ENCODE data around the gene ANKEF1. TPM values are rescaled to one million over a fixed set of nuclear protein-coding genes. Genes with fewer than 3 reads are reported as not detected.

ANKEF1 gene
- polyA plus RNA-seq, 1 donor (not counting 4 experiments of a cell fraction or from before 2014, with no cell fraction given) = 12.4 TPM

GRCh38 chr20:10094566-10095173, 59.9 kb downstream of the ANKEF1 start:
- Histone ChIP-seq H2AFZ (ENCODE audit: control insufficient read depth, low read length) (no peak overlapping the region), H3K27me3 (ENCODE audit: control insufficient read depth, extremely low read depth, insufficient read depth, low read length) (no peaks in the 10 kb centered on the region), H3K27ac (ENCODE audit: control insufficient read depth, insufficient read depth, low read length) (no peak overlapping the region), H3K4me3 (ENCODE audit: control insufficient read depth in 2 of 3, extremely low read depth in 1 of 3, insufficient read depth in 2 of 3, low read depth in 1 of 3, low read length in 3 of 3) (no peak overlapping the region), H3K9me1 (ENCODE audit: control insufficient read depth, extremely low read depth, insufficient read depth, low read length) (peaks cover 3% of the 10 kb centered on the region), H3K9me3 (ENCODE audit: control insufficient read depth, low read depth, low read length) (no peaks in the 10 kb centered on the region), H3K36me3 (ENCODE audit: control insufficient read depth in 2 of 2, extremely low read depth in 1 of 2, insufficient read depth in 2 of 2, low read length in 2 of 2) (no peaks in the 10 kb centered on the region), H3K4me2 (ENCODE audit: control insufficient read depth, extremely low read depth, insufficient read depth, low read depth, low read length) (no peak overlapping the region), H3K4me1 (ENCODE audit: control insufficient read depth, extremely low read depth, insufficient read depth, low read length) (peaks cover 28% of the 10 kb centered on the region), H4K20me1 (ENCODE audit: control insufficient read depth, extremely low read depth, insufficient read depth, low read length) (no peaks in the 10 kb centered on the region), H3K79me2 (ENCODE audit: control insufficient read depth, insufficient read depth, low read length) (no peaks in the 10 kb centered on the region), H3K9ac (ENCODE audit: control insufficient read depth, extremely low read depth, insufficient read depth, low read length) (no peak overlapping the region)
- dilution Hi-C loops (cut with MboI; ENCODE audit: extremely low pct_ligation_motif_present, low sequenced_read_pairs) = loop anchor here (25.0 kb wide), 1 partner anchor 107 kb away; no protein-coding TSS in a partner anchor
- DNase-seq (ENCODE audit: low read depth, low spot score) (no peak), FAIRE-seq (no peak)
- TF ChIP-seq CTCF (optimal IDR thresholded peaks at IDR 0.05 in 1 of 3, IDR thresholded peaks at IDR 0.05 in 1 of 3, conservative IDR thresholded peaks at IDR 0.05 in 1 of 3; ENCODE audit: extremely low read depth in 1 of 3, insufficient read depth in 2 of 3, low read length in 3 of 3) (no peak), EZH2 (IDR thresholded peaks at IDR 0.05; ENCODE audit: low read length) (no peak)

GRCh38 chr20:10096790-10097189, 62.0 kb downstream of the ANKEF1 start:
- H3K9me1 ChIP-seq (ENCODE audit: control insufficient read depth, extremely low read depth, insufficient read depth, low read length) = peaks cover 3% of the 10 kb centered on the region
- H3K9ac ChIP-seq (ENCODE audit: control insufficient read depth, extremely low read depth, insufficient read depth, low read length) = no peak overlapping the region
- H3K27ac ChIP-seq (ENCODE audit: control insufficient read depth, insufficient read depth, low read length) = no peak overlapping the region
- no peaks in the 10 kb centered on the region for H3K36me3 ChIP-seq (ENCODE audit: control insufficient read depth in 2 of 2, extremely low read depth in 1 of 2, insufficient read depth in 2 of 2, low read length in 2 of 2)
- H4K20me1 ChIP-seq (ENCODE audit: control insufficient read depth, extremely low read depth, insufficient read depth, low read length) = no peaks in the 10 kb centered on the region
- peaks cover 20% of the 10 kb centered on the region for H3K4me1 ChIP-seq (ENCODE audit: control insufficient read depth, extremely low read depth, insufficient read depth, low read length)
- H2AFZ ChIP-seq (ENCODE audit: control insufficient read depth, low read length) = no peak overlapping the region
- H3K79me2 ChIP-seq (ENCODE audit: control insufficient read depth, insufficient read depth, low read length) = no peaks in the 10 kb centered on the region
- dilution Hi-C loops (cut with MboI; ENCODE audit: extremely low pct_ligation_motif_present, low sequenced_read_pairs) = loop anchor here (25.0 kb wide), 1 partner anchor 109 kb away; no protein-coding TSS in a partner anchor
- H3K27me3 ChIP-seq (ENCODE audit: control insufficient read depth, extremely low read depth, insufficient read depth, low read length) = no peaks in the 10 kb centered on the region
- H3K4me2 ChIP-seq (ENCODE audit: control insufficient read depth, extremely low read depth, insufficient read depth, low read depth, low read length) = no peak overlapping the region
- H3K9me3 ChIP-seq (ENCODE audit: control insufficient read depth, low read depth, low read length) = no peaks in the 10 kb centered on the region
- FAIRE-seq (no peak), DNase-seq (ENCODE audit: low read depth, low spot score) (no peak)
- H3K4me3 ChIP-seq (ENCODE audit: control insufficient read depth in 2 of 3, extremely low read depth in 1 of 3, insufficient read depth in 2 of 3, low read depth in 1 of 3, low read length in 3 of 3) = no peak overlapping the region
- no peak for TF ChIP-seq CTCF (optimal IDR thresholded peaks at IDR 0.05 in 1 of 3, IDR thresholded peaks at IDR 0.05 in 1 of 3, conservative IDR thresholded peaks at IDR 0.05 in 1 of 3; ENCODE audit: extremely low read depth in 1 of 3, insufficient read depth in 2 of 3, low read length in 3 of 3)
- no peak for TF ChIP-seq EZH2 (IDR thresholded peaks at IDR 0.05; ENCODE audit: low read length)

All from keratinocyte (primary cell).